ENCODE measurements around the gene KDM2A. TPM values are rescaled to one million over a fixed set of nuclear protein-coding genes. Genes with fewer than 3 reads are reported as not detected.

The KDM2A gene
- total RNA-seq, 1 donor from 2014 or later, result 38.4 TPM

DNA sequence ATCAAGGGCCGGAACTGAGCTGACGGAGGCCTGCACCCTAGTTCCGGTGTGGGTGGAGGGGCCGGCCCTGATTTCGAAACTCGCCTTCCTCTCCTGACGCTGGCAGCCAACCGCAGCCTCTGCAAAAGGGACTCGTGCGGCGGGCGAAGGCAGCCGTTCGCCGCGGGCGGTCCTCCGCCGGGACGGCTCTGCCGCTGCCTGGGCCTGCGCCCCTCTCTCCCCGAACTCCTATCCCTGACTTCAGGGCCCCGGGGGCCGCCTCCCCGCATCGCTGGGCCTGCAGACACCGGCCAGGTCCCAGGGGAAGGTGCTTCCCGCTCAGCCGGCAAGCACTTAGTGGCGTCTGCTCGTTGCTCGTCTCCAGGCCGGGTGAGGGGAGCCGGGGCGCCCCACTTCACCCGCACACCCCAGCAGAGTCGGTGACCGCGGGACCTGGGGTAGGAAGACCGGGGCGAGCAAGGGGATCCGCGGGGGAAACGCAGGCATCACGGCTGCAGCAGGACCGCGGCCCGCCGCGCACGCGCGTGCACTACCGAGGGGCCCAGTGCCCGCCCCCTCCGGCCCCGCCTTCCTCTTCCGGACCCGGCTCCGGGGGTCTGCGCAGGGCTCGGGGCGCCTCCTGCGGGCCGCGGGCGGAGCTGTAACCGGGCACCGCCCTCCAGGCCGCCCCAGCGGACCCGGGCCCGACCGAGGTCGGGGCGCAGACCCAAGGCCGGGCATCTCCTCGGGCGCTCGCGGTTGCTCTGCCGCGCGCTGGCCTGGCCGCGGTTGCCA lies 169.6 kb downstream of the KDM2A start:
- Histone ChIP-seq H3K27me3 (ENCODE audit: control insufficient read depth, insufficient read depth, low read length) (no peaks in the 10 kb centered on the region), H3K36me3 (ENCODE audit: control insufficient read depth, insufficient read depth, low read length) (peaks cover 29% of the 10 kb centered on the region), H3K4me3 (ENCODE audit: low read depth, low read length) (peak overlapping the region; percentile 80)
- FAIRE-seq, result no peak
- TF ChIP-seq, protein P1, sequence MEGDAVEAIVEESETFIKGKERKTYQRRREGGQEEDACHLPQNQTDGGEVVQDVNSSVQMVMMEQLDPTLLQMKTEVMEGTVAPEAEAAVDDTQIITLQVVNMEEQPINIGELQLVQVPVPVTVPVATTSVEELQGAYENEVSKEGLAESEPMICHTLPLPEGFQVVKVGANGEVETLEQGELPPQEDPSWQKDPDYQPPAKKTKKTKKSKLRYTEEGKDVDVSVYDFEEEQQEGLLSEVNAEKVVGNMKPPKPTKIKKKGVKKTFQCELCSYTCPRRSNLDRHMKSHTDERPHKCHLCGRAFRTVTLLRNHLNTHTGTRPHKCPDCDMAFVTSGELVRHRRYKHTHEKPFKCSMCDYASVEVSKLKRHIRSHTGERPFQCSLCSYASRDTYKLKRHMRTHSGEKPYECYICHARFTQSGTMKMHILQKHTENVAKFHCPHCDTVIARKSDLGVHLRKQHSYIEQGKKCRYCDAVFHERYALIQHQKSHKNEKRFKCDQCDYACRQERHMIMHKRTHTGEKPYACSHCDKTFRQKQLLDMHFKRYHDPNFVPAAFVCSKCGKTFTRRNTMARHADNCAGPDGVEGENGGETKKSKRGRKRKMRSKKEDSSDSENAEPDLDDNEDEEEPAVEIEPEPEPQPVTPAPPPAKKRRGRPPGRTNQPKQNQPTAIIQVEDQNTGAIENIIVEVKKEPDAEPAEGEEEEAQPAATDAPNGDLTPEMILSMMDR (IDR thresholded peaks at IDR 0.05; ENCODE audit: insufficient read depth, low read length, severe bottlenecking), result no peak
- peak; percentile 77 for DNase-seq (ENCODE audit: low read depth)

DNA sequence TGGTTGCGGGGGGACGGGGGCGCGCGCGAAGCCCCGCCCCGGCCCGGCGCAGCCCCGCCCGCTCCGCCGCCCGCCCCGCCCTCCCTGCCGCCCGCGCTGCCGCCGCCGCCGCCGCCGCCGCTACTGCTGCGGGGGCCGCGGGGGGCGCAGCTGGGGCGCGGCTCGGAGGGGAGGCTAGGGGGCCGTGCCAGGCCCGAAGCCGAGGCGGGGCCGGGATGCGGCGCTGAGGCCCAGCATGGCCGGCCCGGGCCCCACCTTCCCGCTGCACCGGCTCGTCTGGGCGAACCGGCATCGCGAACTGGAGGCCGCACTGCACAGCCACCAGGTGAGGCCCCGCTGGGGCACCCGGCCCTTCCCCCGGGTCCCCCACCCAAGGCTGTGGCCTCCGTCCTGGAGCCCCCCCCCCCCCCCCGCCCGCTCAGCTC lies 170.2 kb downstream of the KDM2A start, which contains the start of gene ANKRD13D:
Gene ANKRD13D, plus strand, starts transcription at position 78 of the 425 bp plus-strand sequence. Its CDS starts 158 bp downstream, at position 236.
- no peaks in the 10 kb centered on the region for H3K27me3 ChIP-seq (ENCODE audit: control insufficient read depth, insufficient read depth, low read length)
- DNase-seq (ENCODE audit: low read depth), result no peak
- TF ChIP-seq, protein P1 (IDR thresholded peaks at IDR 0.05; ENCODE audit: insufficient read depth, low read length, severe bottlenecking), result no peak
- FAIRE-seq, result no peak
- H3K4me3 ChIP-seq (ENCODE audit: low read depth, low read length), result peak within 1 kb of the TSS; percentile 80
- peaks cover 24% of the 10 kb centered on the region for H3K36me3 ChIP-seq (ENCODE audit: control insufficient read depth, insufficient read depth, low read length)

DNA sequence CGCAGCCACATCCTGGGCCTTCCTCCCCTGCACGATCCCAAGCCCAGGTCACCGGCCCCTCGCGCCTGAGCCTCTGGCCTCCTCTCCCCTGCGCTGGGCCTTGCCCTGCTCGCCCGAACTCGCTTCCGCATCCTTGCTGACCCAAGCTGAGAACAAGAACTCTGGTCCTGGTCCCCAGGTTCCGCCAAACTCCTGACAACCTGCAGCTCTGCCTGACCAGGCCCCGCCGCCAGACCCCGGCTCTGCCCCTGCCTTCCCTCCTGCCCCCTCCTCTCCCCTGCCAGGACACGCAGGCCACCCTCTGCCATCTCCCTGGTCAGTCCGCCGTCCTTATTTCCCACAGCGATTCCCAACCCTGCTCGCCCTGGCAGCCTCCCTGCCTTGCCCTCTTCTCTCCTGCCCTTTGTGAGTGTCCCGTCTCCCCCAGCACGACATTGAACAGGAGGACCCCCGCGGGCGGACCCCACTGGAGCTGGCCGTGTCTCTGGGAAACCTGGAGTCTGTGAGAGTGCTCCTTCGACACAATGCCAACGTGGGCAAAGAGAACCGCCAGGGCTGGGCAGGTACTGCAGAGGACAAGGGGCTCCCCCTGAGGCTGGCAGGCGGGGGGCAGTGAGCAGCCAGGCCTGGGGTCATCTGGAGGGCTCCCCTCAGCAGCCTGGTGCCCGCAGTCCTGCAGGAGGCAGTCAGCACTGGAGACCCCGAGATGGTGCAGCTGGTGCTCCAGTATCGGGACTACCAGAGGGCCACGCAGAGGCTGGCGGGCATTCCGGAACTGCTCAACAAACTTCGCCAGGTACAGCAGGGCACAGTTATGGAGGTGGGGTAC lies 170.8 kb downstream of the KDM2A start:
- peaks cover 24% of the 10 kb centered on the region for H3K36me3 ChIP-seq (ENCODE audit: control insufficient read depth, insufficient read depth, low read length)

DNA sequence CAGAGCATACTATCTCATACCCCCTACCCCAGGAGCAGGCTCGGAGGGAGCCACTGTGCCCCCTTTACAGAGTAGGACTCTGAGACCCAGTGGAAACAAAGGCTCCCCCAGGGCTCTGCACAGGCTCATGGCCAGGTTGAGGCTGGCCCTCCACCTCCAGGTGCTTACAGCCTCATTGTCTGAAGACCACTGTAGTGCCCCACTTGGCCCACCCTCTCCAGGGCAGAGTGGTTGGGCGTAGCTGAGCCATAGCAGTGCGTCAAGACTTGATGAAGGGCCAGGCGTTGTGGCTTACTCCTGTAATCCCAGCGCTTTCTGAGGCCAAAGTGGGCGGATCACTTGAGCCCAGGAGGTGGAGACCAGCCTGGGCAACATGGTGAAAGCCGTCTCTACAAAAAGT lies 171.7 kb downstream of the KDM2A start:
- no peak for DNase-seq (ENCODE audit: low read depth)
- H3K36me3 ChIP-seq (ENCODE audit: control insufficient read depth, insufficient read depth, low read length), result peaks cover 21% of the 10 kb centered on the region
- no peaks in the 10 kb centered on the region for H3K27me3 ChIP-seq (ENCODE audit: control insufficient read depth, insufficient read depth, low read length)
- FAIRE-seq, result no peak
- TF ChIP-seq, protein P1 (IDR thresholded peaks at IDR 0.05; ENCODE audit: insufficient read depth, low read length, severe bottlenecking), result no peak
- H3K4me3 ChIP-seq (ENCODE audit: low read depth, low read length), result no peak overlapping the region

More for the DNA sequence above, 170.8 kb downstream of the KDM2A start:
- Histone ChIP-seq H3K4me3 (ENCODE audit: low read depth, low read length) (peak overlapping the region; percentile 80), H3K27me3 (ENCODE audit: control insufficient read depth, insufficient read depth, low read length) (no peaks in the 10 kb centered on the region)
- FAIRE-seq (no peak), DNase-seq (ENCODE audit: low read depth) (no peak)
- TF ChIP-seq, protein P1 (IDR thresholded peaks at IDR 0.05; ENCODE audit: insufficient read depth, low read length, severe bottlenecking), result no peak

DNA sequence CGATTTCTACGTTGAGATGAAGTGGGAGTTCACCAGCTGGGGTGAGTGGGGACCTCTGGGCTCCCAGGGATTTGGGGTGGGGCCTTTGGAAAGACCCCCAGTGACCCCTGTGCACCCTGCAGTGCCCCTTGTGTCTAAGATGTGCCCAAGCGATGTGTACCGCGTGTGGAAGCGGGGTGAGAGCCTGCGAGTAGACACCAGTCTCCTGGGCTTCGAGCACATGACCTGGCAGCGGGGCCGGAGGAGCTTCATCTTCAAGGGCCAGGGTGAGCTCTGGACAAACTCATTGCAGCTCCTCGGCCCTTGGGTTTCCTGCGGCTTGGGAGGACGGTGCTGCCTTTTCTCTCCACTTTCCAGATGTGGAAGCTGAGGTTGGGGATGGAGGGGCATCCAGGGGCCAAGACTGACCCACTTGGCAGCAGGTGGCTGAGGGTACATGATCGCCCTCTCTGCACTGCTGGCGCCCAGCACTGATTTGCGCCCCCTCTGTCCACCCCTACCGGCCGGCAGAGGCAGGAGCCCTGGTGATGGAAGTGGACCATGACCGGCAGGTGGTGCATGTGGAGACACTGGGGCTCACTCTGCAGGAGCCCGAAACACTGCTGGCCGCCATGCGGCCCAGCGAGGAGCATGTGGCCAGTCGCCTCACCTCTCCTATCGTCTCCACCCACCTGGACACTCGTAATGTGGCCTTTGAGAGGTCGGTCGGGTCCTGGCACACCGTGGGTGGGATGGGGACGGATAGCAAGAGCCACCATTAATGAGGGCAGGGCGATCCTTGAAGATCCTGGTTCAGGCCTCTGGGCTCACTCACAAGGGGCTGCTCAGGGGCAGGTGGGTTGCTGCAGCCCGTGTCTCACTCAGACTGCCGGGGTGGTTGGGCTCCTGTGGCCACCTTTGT lies 172.7 kb downstream of the KDM2A start:
- TF ChIP-seq, protein P1 (IDR thresholded peaks at IDR 0.05; ENCODE audit: insufficient read depth, low read length, severe bottlenecking), result no peak
- Histone ChIP-seq H3K4me3 (ENCODE audit: low read depth, low read length) (no peak overlapping the region), H3K36me3 (ENCODE audit: control insufficient read depth, insufficient read depth, low read length) (peaks cover 20% of the 10 kb centered on the region), H3K27me3 (ENCODE audit: control insufficient read depth, insufficient read depth, low read length) (no peaks in the 10 kb centered on the region)
- DNase-seq (ENCODE audit: low read depth) (no peak), FAIRE-seq (no peak)
